ENCODE measurements around the gene IFITM10.
A peak's percentile ranks its signal among the peaks of the same experiment; 100 is the strongest.

The IFITM10 gene

GRCh38 chr11:1762537-1763302 lies 12.3 kb upstream of the IFITM10 start:
- peak; percentile 41 for DNase-seq

- no peak for DNase-seq
Observed at GRCh38 chr11:1761857-1762536, 11.6 kb upstream of the IFITM10 start.

- DNase-seq: no peak
Observed at GRCh38 chr11:1761110-1761856, 10.9 kb upstream of the IFITM10 start.

- peak; percentile 61 for DNase-seq
Observed at GRCh38 chr11:1760351-1761109, 10.1 kb upstream of the IFITM10 start.

- no peak for DNase-seq
Observed at GRCh38 chr11:1759851-1760220, 9.4 kb upstream of the IFITM10 start.

GRCh38 chr11:1759151-1759850 lies 8.9 kb upstream of the IFITM10 start:
- DNase-seq: no peak

- no peak for DNase-seq
Observed at GRCh38 chr11:1758611-1759150, 8.3 kb upstream of the IFITM10 start.

GRCh38 chr11:1757861-1758610 lies 7.6 kb upstream of the IFITM10 start:
- DNase-seq: peak; percentile 90

- no peak for DNase-seq
Observed at GRCh38 chr11:1756791-1757771, 6.7 kb upstream of the IFITM10 start.

- no peak for DNase-seq
Observed at GRCh38 chr11:1755692-1756561, 5.5 kb upstream of the IFITM10 start.

GRCh38 chr11:1755344-1755691 lies 4.9 kb upstream of the IFITM10 start:
- DNase-seq: no peak

- no peak for DNase-seq
Observed at GRCh38 chr11:1754376-1755150, 4.2 kb upstream of the IFITM10 start.

- no peak for DNase-seq
Observed at GRCh38 chr11:1753929-1754305, 3.5 kb upstream of the IFITM10 start.

- DNase-seq: peak; percentile 70
Observed at GRCh38 chr11:1753229-1753928, 3.0 kb upstream of the IFITM10 start.

GRCh38 chr11:1752907-1753228 lies 2.5 kb upstream of the IFITM10 start:
- DNase-seq: no peak

- peak; percentile 85 for DNase-seq
Observed at GRCh38 chr11:1751999-1752906, 1.9 kb upstream of the IFITM10 start.

GRCh38 chr11:1751531-1751921 lies 1.1 kb upstream of the IFITM10 start:
- no peak for DNase-seq
